AG04449 (cell line): ENCODE data around the gene VCP.

Experiments
- CTCF ChIA-PET: fragments of 350-600 bp; formaldehyde crosslinking; extraction: SDS; loops from one replicate; lab custom pipeline; 2021; ENCODE audit warnings: antibody characterized with exemption; lab: Yijun Ruan, JAX
- POLR2A ChIA-PET: fragments of 400-600, 350-600 bp; formaldehyde crosslinking; extraction: SDS; loops from one replicate; lab custom pipeline; 2020; ENCODE audit warnings: antibody characterized with exemption, inconsistent platforms; lab: Yijun Ruan, JAX
- DNase-seq: peaks from one replicate; pipeline ENCODE4 v3.0.0-alpha.2; 2010; ENCODE audit warnings: low read depth, low spot score
- H3K4me3 ChIP-seq: 2 replicates; pipeline ENCODE4 v1.5.1; 2011; ENCODE audit warnings: low read depth, mild to moderate bottlenecking, control low read depth, low read length
- TF ChIP-seq, protein P1 (sequence below): IDR thresholded peaks from one replicate; pipeline ENCODE4 v1.5.1; 2011; ENCODE audit warnings: mild to moderate bottlenecking, moderate library complexity, low read length, control low read depth, inconsistent platforms; ENCODE audit not compliant: insufficient read depth; ENCODE audit errors: missing control alignments

VCP gene

DNA sequence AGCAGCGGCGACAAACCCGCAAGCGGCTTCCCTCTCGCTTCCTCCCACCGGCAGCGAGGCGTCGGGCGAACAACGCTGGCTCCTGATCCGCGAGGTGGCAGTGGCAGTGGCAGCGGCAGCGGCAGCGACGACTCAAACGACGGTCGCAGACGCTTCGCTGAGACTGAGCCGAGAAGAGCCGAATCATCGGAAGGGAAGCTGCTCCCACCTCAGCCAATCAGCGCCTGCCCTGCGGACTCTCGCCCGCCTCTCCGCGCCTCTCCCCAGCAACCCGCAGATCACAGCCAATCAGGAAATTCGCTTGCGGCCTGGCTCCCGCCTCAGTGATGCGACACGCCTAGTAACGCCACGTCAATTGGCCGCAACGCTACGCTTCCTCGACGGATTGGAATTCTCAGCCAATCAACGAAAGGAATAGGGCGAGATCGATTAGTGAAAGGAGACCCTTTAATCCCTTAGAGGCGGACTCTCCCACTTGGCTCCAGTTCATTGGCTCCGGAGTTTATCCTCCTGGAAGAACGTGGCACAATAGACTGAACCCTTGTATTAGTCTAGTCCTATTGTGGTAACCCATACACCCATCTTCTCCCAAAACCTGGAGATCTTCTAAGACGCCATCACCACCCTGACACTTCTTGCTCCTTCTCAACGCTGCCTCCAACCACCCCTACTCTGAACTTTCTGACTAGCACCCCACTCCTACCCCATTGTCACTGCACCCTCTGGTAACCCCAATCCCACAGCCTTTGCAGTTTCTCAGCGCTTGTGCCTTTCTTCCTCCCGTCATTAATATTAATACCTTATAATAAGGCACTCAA, at the start of gene VCP:
VCP (minus strand) TSS at position 165 of the 818 bp plus-strand sequence. CDS start 272 bp downstream, outside the sequence.
- peak within 1 kb of the TSS; percentile 94 for H3K4me3 ChIP-seq
- DNase-seq: peak; percentile 96
- TF ChIP-seq, protein P1, sequence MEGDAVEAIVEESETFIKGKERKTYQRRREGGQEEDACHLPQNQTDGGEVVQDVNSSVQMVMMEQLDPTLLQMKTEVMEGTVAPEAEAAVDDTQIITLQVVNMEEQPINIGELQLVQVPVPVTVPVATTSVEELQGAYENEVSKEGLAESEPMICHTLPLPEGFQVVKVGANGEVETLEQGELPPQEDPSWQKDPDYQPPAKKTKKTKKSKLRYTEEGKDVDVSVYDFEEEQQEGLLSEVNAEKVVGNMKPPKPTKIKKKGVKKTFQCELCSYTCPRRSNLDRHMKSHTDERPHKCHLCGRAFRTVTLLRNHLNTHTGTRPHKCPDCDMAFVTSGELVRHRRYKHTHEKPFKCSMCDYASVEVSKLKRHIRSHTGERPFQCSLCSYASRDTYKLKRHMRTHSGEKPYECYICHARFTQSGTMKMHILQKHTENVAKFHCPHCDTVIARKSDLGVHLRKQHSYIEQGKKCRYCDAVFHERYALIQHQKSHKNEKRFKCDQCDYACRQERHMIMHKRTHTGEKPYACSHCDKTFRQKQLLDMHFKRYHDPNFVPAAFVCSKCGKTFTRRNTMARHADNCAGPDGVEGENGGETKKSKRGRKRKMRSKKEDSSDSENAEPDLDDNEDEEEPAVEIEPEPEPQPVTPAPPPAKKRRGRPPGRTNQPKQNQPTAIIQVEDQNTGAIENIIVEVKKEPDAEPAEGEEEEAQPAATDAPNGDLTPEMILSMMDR: no peak
- ChIA-PET CTCF (interaction anchor here (0.7 to 5.2 kb wide), 13 partner anchors 12 to 481 kb away, joined by 3 to 33 read pairs (median 4); partner anchors contain the start of genes DNAJB5 and PIGO), POLR2A (interaction anchor here (0.6 to 2.3 kb wide), 11 partner anchors 10 to 39 kb away, joined by 3 to 11 read pairs (median 4); partner anchors contain the start of genes PIGO and STOML2)

DNA sequence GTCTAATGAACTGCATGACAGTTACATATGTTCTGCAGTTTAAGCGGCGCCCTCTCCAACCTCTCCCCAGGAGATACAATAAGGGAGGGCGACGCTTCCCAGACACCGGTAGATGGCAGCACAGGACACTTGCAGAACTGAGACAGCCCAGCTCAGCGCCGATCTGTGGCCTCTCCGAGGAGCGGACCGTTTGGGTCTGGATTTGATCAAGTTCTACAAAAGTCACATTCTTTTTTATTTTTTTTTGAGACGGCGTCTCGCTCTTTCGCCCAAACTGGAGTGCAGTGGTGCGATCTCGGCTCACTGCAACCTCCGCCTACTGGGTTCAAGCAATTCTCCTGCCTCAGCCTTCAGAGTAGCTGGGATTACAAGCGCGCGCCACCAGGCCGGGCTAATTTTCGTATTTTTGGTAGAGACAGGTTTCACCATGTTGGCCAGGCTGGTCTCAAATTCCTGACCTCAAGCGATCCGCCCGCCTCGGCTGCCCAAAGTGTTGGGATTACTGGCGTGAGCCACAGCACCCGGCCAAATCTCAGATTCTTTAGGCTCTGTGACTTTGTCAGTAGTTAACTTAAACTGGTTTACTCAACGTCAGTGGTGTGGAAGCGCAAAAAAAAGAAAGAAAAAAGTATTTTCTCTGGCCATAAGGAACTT, 44.6 kb upstream of the VCP start:
- H3K4me3 ChIP-seq: peak overlapping the region; percentile 99
- TF ChIP-seq, protein P1: peak; percentile 98
- peak; percentile 63 for DNase-seq
- POLR2A ChIA-PET: no interaction called here
- CTCF ChIA-PET: interaction anchor here (0.5 to 15.9 kb wide), 29 partner anchors 9 to 438 kb away, joined by 3 to 181 read pairs (median 5); partner anchors contain the start of genes PIGO and UNC13B

DNA sequence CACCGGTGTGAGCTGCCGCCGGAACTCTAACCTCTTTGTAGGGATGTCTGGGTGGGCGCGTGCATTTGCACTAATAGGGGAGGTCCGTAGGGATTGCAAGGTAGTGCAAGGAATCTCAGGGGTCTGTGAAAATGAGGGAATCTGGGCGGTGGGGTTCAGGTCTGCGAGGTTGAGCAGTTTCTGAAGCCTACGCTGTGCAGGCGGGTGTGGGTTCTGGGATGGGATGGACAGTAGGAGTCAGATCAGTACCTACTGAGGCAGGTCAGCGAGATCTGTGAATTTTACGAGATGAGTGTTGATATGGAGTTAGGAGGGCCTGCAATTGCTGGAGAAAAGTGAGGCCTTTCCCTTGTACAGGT, 44.1 kb upstream of the VCP start:
- H3K4me3 ChIP-seq: peak overlapping the region; percentile 99
- TF ChIP-seq, protein P1: peak; percentile 0
- no peak for DNase-seq
- ChIA-PET CTCF (interaction anchor here (0.8 to 15.9 kb wide), 29 partner anchors 10 to 632 kb away, joined by 3 to 181 read pairs (median 5); partner anchors contain the start of genes PIGO and UNC13B), POLR2A (no interaction called here)

DNA sequence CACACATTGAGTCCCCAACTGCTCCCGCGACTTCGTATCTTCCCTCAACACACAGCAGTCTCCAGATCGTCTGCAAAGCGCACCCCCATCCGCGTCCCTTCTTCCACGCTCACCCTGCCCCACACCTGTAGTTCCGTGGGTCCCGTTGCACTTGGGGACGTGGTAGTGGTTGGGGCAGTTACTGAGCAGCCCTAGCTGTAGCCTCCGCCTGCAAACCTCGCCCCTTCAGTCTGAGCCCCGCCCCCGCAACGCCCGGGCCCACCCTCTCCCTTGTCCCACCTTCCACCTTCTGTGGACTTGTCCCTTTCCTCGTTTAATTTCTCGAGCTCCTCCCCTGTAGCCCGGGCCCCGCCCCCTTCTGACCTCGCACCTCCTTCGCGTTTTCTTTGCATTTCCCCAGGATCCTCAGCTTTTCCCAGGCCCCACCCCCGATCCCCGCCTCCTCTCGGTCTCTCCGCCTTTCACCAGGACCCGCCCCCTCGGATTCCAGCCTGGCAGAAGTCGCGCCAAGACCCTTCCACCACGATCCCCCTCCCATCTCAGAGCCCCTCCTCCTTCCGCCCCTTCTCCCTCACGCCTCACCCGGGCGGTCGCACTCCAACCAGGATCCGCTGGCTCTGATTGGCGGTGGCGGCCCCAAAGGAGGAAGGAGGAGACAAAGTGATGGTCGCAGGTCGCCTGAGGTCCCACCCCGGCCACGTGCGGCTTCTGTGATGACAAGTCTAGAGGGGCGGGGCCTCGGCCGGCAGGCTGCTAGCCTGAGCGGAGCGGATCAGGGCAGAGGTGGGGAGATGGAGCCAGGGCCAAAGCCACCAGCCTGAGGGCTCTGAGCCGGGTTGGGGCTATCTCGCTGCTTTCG, 43.5 kb upstream of the VCP start, which contains the start of gene ATOSB:
ATOSB (minus strand) TSS at position 183 of the 859 bp plus-strand sequence. CDS start 7,588 bp downstream, outside the sequence.
- POLR2A ChIA-PET: interaction anchor here (1.0 kb wide), 1 partner anchor 44 kb away, joined by 3 read pairs; no protein-coding TSS in a partner anchor
- peak within 1 kb of the TSS; percentile 99 for H3K4me3 ChIP-seq
- CTCF ChIA-PET: interaction anchor here (0.6 to 15.9 kb wide), 23 partner anchors 10 to 632 kb away, joined by 3 to 181 read pairs (median 5); partner anchors contain the start of genes PIGO and UNC13B
- peak; percentile 59 for DNase-seq
- TF ChIP-seq, protein P1: no peak

DNA sequence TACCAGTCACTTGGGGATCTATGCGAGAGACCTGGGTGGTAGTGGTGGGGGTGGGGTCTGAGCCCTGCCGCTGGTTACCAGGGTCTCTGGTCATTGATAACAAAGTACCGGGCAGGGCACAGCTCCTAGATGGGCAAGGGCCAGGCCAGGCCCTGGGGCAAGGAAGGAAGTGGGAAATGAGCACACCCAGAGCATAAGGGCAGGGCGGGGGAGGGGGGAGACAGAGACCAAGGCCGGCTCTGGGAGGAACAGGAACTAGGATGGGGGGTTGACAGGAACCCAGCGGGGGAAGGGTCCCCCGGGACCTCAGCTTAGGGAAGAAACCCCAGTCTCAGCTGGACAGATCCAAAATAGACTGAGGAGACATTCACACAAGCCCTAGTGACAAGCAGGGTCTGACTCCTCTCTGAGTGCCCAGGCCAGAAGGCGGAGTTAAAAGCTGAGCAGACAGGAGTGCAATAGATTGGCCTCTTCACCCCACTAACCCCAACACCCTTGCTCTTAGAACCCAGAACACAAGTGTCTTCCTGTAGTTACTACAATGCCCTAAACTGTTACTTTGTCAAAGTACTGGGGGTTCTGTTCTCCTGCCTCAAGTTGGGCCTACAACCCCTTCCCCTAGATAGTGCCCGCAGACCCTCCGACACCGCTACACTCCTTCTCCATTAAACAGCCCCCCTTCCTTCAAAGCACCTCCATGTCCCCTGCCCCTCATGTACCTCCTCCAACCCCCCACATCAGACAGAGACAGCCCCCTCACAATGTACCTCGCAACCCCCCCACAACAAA, 42.6 kb upstream of the VCP start:
- no peak for DNase-seq

More for the DNA sequence above, 42.6 kb upstream of the VCP start:
- POLR2A ChIA-PET: interaction anchor here (0.7 to 1.7 kb wide), 6 partner anchors 35 to 375 kb away, joined by 3 to 5 read pairs (median 4); partner anchors contain the start of genes FANCG and RUSC2
- TF ChIP-seq, protein P1: no peak
- peak overlapping the region; percentile 99 for H3K4me3 ChIP-seq
- CTCF ChIA-PET: interaction anchor here (0.6 to 15.9 kb wide), 18 partner anchors 8 to 633 kb away, joined by 3 to 181 read pairs (median 4); partner anchors contain the start of genes PIGO, RUSC2 and UNC13B
